Fibroblast of the aortic adventitia (primary cell): ENCODE results near the gene TEAD1. TPM values are rescaled to one million over a fixed set of nuclear protein-coding genes. Genes with fewer than 3 reads are reported as not detected.

ENCODE experiments used
- DNase-seq: peaks from one replicate; pipeline ENCODE4 v3.0.0-alpha.2; 2010; ENCODE audit warnings: low read depth
- H3K4me3 ChIP-seq: 2 replicates; pipeline ENCODE4 v1.5.1; 2011; ENCODE audit warnings: low read depth, mild to moderate bottlenecking, control low read depth, low read length, moderate library complexity
- CTCF ChIP-seq: IDR thresholded peaks from 2 replicates; pipeline ENCODE4 v1.5.1; 2011; ENCODE audit warnings: mild to moderate bottlenecking, low read length, control low read depth, inconsistent platforms; ENCODE audit not compliant: insufficient read depth
- total RNA-seq: library from RNA; depleted of rRNA; stranded (reverse); fragments of >200 nt; gene quantifications from 2 replicates; pipeline ENCODE4 v1.2.3, GENCODE V29; 2012; ENCODE audit warnings: low replicate concordance

The TEAD1 gene
- total RNA-seq, 1 donor, result 117 TPM

- TF ChIP-seq CTCF, result no peak
- no peak overlapping the region for H3K4me3 ChIP-seq
- no peak for DNase-seq
These were observed 27.8 kb downstream of the TEAD1 start for GRCh38 chr11:12701811-12702592.

GRCh38 chr11:12702999-12703453 is 28.8 kb downstream of the TEAD1 start:
- no peak for DNase-seq
- TF ChIP-seq CTCF, result no peak
- no peak overlapping the region for H3K4me3 ChIP-seq

- peak; percentile 64 for DNase-seq
- no peak overlapping the region for H3K4me3 ChIP-seq
- TF ChIP-seq CTCF, result no peak
These were observed 29.8 kb downstream of the TEAD1 start for GRCh38 chr11:12704049-12704448.

GRCh38 chr11:12705874-12706273 is 31.7 kb downstream of the TEAD1 start:
- H3K4me3 ChIP-seq, result no peak overlapping the region
- TF ChIP-seq CTCF, result no peak
- DNase-seq, result peak; percentile 47

GRCh38 chr11:12706545-12707499 is 32.6 kb downstream of the TEAD1 start:
- H3K4me3 ChIP-seq, result no peak overlapping the region
- DNase-seq, result no peak
- no peak for TF ChIP-seq CTCF

- no peak for DNase-seq
- no peak for TF ChIP-seq CTCF
- no peak overlapping the region for H3K4me3 ChIP-seq
These were observed 33.3 kb downstream of the TEAD1 start for GRCh38 chr11:12707500-12707880.
